GM18526 (cell line): ENCODE measurements around the gene CLDN22.

Experiments
- POLR2A ChIP-seq: IDR thresholded peaks from 3 replicates; pipeline ENCODE4 v1.6.1; 2011; ENCODE audit not compliant: insufficient read length; ENCODE audit errors: extremely low read depth

CLDN22 gene

GRCh38 chr4:183333202-183333601 is 13.1 kb upstream of the CLDN22 start:
- no peak for TF ChIP-seq POLR2A

- TF ChIP-seq POLR2A, result no peak
Observed at GRCh38 chr4:183332447-183332846, 12.4 kb upstream of the CLDN22 start.

- TF ChIP-seq POLR2A, result no peak
Observed at GRCh38 chr4:183330841-183331240, 10.8 kb upstream of the CLDN22 start.

GRCh38 chr4:183329954-183330742 is 10.1 kb upstream of the CLDN22 start:
- no peak for TF ChIP-seq POLR2A

GRCh38 chr4:183329244-183329643 is 9.2 kb upstream of the CLDN22 start:
- TF ChIP-seq POLR2A, result no peak

GRCh38 chr4:183328832-183329231 is 8.8 kb upstream of the CLDN22 start:
- no peak for TF ChIP-seq POLR2A

- no peak for TF ChIP-seq POLR2A
Observed at GRCh38 chr4:183327827-183328226, 7.8 kb upstream of the CLDN22 start.

GRCh38 chr4:183326853-183327252 is 6.8 kb upstream of the CLDN22 start:
- TF ChIP-seq POLR2A, result no peak

GRCh38 chr4:183324619-183325018 is 4.5 kb upstream of the CLDN22 start:
- no peak for TF ChIP-seq POLR2A

- TF ChIP-seq POLR2A, result no peak
Observed at GRCh38 chr4:183323295-183323694, 3.2 kb upstream of the CLDN22 start.

- TF ChIP-seq POLR2A, result no peak
Observed at GRCh38 chr4:183322326-183322725, 2.2 kb upstream of the CLDN22 start, which contains the start of gene CLDN24. Gene CLDN24 (minus strand): TSS chr4:183322426. CDS start chr4:183322426, 0 bp downstream.

- no peak for TF ChIP-seq POLR2A
Observed at GRCh38 chr4:183321516-183321915, 1.4 kb upstream of the CLDN22 start.

- TF ChIP-seq POLR2A, result no peak
Observed at GRCh38 chr4:183321079-183321478, 1.0 kb upstream of the CLDN22 start.

GRCh38 chr4:183318656-183319055 is 1.4 kb downstream of the CLDN22 start:
- TF ChIP-seq POLR2A, result no peak

- TF ChIP-seq POLR2A, result no peak
Observed at GRCh38 chr4:183314806-183315205, 5.3 kb downstream of the CLDN22 start.

- TF ChIP-seq POLR2A, result no peak
Observed at GRCh38 chr4:183314336-183314735, 5.7 kb downstream of the CLDN22 start.

- TF ChIP-seq POLR2A, result no peak
Observed at GRCh38 chr4:183312841-183313240, 7.2 kb downstream of the CLDN22 start.
